PFSK-1 (cell line): ENCODE data around the gene ERFL.

Source experiments
- FOXP2 ChIP-seq: optimal IDR thresholded peaks from 2 replicates; pipeline ENCODE3; 2011; ENCODE audit warnings: borderline replicate concordance, control low read depth, inconsistent platforms; ENCODE audit not compliant: insufficient read depth; ENCODE audit errors: extremely low read length, extremely low read depth
- POLR2AphosphoS5 ChIP-seq: IDR thresholded peaks from 2 replicates; pipeline ENCODE4 v1.6.1; 2012; ENCODE audit warnings: low read depth, mild to moderate bottlenecking, control low read depth, low read length, moderate library complexity
- SIN3A ChIP-seq: IDR thresholded peaks from 2 replicates; pipeline ENCODE4 v1.6.1; 2012; ENCODE audit warnings: mild to moderate bottlenecking, low read length, moderate library complexity, borderline replicate concordance; ENCODE audit not compliant: insufficient read depth
- TAF1 ChIP-seq: IDR thresholded peaks from 2 replicates; pipeline ENCODE4 v1.6.1; 2012; ENCODE audit warnings: low read length, control low read depth, borderline replicate concordance; ENCODE audit not compliant: insufficient read depth
- TF ChIP-seq, protein P1 (sequence below), 2 experiments: IDR thresholded peaks; 2 replicates each; pipeline versions ENCODE4 v1.6.1 to v1.8.0; 2011 to 2012; ENCODE audit warnings: low read depth in 2 of 2, low read length in 2 of 2, control low read depth in 1 of 2, inconsistent platforms in 1 of 2, mild to moderate bottlenecking in 1 of 2, moderate library complexity in 1 of 2; ENCODE audit not compliant: insufficient read depth in 1 of 2

Gene ERFL

DNA sequence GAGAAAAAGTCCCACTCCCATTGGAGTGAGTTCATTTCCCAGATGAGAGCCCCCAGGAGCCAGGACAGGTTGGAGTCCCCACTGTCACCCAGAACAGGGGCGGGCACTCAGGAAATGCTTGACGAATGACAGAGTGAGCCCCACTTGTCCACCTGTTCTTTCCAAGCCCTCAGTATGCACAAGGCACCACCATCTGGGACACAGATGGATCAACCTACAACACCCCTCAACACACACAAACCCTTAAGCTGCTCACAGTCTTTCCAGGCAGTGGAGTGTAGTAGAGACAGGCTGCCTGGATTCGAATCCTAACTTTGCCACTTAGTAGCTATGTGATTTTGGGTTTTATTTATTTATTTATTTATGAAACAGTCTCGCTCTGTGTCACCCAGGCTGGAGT lies 37.3 kb downstream of the ERFL start:
- TF ChIP-seq, protein P1, sequence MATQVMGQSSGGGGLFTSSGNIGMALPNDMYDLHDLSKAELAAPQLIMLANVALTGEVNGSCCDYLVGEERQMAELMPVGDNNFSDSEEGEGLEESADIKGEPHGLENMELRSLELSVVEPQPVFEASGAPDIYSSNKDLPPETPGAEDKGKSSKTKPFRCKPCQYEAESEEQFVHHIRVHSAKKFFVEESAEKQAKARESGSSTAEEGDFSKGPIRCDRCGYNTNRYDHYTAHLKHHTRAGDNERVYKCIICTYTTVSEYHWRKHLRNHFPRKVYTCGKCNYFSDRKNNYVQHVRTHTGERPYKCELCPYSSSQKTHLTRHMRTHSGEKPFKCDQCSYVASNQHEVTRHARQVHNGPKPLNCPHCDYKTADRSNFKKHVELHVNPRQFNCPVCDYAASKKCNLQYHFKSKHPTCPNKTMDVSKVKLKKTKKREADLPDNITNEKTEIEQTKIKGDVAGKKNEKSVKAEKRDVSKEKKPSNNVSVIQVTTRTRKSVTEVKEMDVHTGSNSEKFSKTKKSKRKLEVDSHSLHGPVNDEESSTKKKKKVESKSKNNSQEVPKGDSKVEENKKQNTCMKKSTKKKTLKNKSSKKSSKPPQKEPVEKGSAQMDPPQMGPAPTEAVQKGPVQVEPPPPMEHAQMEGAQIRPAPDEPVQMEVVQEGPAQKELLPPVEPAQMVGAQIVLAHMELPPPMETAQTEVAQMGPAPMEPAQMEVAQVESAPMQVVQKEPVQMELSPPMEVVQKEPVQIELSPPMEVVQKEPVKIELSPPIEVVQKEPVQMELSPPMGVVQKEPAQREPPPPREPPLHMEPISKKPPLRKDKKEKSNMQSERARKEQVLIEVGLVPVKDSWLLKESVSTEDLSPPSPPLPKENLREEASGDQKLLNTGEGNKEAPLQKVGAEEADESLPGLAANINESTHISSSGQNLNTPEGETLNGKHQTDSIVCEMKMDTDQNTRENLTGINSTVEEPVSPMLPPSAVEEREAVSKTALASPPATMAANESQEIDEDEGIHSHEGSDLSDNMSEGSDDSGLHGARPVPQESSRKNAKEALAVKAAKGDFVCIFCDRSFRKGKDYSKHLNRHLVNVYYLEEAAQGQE (IDR thresholded peaks at IDR 0.05; ENCODE audit: insufficient read depth in 1 of 2, low read depth in 2 of 2, low read length in 2 of 2): no peak
- TF ChIP-seq FOXP2 (no peak), SIN3A (no peak), POLR2AphosphoS5 (no peak), TAF1 (no peak)

DNA sequence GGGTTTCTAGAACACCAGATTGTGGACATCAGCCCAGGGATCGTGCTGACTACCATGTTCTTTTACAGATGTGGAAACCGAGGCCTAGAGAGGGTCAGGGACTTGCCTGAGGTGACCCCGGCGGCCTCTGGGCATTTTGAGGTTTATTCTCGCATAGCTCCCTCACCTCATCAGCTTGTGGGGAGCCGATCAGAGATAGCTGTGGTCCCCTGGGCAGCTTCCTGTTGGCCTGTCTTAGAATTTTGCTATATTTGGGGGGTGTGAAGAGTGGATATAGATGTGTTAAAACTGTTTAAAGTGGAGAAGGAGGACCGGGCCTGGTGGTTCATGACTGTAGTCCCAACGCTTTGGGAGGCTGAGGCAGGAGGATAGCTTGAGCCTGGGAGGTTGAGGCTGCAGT lies 38.4 kb downstream of the ERFL start:
- no peak for TF ChIP-seq POLR2AphosphoS5
- no peak for TF ChIP-seq SIN3A
- no peak for TF ChIP-seq TAF1
- TF ChIP-seq, protein P1 (IDR thresholded peaks at IDR 0.05; ENCODE audit: insufficient read depth in 1 of 2, low read depth in 2 of 2, low read length in 2 of 2): no peak
- no peak for TF ChIP-seq FOXP2

DNA sequence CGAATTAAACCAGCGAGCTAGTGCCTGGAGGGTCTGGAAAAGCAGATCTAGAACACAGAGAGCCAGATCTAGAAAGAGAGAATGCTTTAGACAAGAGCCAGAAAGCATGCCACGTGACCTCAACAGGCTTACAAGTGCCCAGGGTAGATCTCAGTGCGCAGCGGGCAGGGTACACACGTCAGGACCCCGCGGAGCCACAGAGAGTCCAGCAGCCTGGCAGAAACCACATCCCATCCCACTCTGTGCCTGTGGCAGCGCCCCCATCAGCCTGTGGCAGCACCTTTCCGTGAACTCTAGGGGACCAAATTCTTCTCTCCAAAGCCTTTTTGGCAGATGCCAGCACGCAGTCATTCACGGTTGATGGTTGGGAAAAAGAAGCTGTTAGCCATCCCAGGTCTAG lies 39.3 kb downstream of the ERFL start:
- TF ChIP-seq FOXP2 (no peak), POLR2AphosphoS5 (no peak), TAF1 (no peak), SIN3A (no peak)
- TF ChIP-seq, protein P1 (IDR thresholded peaks at IDR 0.05; ENCODE audit: insufficient read depth in 1 of 2, low read depth in 2 of 2, low read length in 2 of 2): no peak

DNA sequence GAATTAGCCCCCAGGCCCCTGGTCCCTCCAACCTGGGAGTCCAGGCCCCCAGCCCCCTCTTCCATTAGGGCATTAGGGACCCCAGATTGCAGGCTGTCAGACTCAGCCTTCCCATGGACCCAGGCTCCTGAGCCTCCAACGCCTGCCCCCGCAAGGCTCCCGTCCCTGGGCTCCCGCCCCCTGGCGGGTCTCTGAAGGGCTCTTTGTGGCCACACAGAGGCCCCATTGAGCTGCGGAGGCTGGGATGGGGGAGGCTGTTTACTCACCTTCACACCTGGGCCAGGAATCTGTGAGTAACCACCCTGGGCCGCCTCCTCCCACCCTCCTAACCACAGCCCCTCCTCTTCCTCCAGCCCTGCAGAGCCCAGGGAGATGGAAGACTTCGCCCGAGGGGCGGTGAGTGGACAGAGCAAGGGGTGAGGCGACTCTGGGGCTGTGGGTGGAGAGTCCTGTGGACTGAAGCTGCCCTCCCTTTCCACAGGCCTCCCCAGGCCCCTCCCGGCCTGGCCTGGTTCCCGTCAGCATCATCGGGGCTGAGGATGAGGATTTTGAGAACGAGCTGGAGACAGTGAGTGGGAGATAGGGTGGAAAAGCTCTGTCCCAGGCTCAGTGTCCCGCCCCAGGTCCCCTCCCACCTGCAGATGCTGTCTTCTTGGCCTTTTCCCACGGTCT lies 40.4 kb downstream of the ERFL start:
- TF ChIP-seq, protein P1 (IDR thresholded peaks at IDR 0.05; ENCODE audit: insufficient read depth in 1 of 2, low read depth in 2 of 2, low read length in 2 of 2): no peak
- TF ChIP-seq POLR2AphosphoS5 (no peak), TAF1 (no peak), SIN3A (no peak), FOXP2 (no peak)
